HG02623 (cell line): ENCODE measurements around the gene NTM.
"Not testable (repeated sequence)": the region's sequence is repeated elsewhere in the genome, so short reads cannot be mapped to it uniquely, and the experiment has no call there.

ENCODE experiments used
- ATAC-seq: cut with Tn5 transposase; IDR thresholded peaks from one replicate; pipeline ENCODE4 v1.9.1; 2021; ENCODE audit warnings: moderate library complexity; ENCODE audit not compliant: unreplicated experiment

NTM gene

DNA sequence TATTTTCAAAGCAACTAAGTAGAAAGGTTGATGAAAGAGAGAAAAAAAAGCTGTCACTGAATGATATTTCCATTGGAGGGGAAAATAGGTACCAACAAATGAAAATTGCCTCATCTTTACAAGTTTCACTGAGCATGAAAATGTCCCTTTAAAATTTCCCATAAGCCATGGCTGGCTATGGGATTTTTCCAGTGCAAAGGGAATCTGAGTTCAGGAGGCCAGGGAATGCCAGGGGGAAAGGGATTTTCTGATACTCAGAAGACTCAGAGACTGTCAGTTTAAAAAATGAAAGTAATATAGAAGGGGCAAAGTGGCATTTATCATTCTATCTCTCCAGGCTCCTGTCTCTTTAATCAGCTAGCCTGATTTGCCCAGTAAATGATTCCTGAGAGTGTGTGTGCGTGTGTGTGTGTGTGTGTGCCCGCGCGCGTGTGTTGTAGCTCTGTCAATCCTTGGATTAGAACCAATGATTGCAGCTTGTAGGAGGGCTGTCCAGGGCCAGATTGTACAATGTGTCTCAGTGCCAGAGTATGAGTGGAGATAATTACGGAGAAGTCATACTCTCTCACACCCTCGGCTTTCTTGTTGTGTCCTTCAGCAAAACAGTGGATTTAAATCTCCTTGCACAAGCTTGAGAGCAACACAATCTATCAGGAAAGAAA lies at the start of gene NTM:
Gene NTM (plus strand): TSS at position 526 of the 662 bp plus-strand sequence.
- no peak for ATAC-seq

GRCh38 chr11:131324921-131325570 lies 45.4 kb upstream of the NTM start:
- no peak for ATAC-seq

DNA sequence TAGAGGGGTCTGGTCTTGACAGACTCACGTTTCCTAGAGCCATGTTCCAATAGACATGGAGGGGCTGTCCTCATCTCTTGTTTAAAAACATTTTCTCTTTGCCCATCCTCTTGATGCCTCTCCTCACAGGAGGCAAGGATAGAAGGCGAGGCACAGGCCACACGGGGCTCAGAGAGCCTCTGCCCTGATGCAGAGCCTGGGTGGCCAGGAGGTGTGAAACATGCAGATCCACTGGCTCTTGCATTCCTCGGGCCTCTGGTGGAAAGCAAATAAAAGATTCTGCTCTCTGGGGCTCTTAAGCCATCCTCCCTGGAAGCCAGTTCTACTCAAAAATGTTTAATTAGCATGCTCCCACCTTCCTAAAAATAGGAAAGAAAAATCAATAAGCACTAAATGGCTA lies 43.6 kb upstream of the NTM start:
- ATAC-seq = no peak

DNA sequence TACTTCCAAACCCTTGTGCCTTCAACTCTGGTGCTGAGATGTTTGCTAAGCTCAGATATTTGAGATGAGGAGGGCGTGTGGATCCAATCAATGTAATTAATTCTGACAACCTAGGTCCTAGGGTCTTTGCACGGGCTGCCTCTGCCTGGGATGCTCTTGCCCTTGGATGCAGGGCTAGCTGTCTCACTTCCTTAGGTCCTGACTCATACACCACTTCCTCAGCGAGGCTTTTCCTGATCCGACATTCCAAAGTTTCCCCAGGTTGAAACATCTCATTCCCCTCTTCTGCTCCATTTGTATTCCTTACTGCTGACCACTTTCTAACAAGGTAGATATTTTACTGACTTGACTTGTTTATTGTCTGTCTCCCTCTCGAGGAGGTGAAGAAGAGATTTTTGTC lies 43.0 kb upstream of the NTM start:
- no peak for ATAC-seq

DNA sequence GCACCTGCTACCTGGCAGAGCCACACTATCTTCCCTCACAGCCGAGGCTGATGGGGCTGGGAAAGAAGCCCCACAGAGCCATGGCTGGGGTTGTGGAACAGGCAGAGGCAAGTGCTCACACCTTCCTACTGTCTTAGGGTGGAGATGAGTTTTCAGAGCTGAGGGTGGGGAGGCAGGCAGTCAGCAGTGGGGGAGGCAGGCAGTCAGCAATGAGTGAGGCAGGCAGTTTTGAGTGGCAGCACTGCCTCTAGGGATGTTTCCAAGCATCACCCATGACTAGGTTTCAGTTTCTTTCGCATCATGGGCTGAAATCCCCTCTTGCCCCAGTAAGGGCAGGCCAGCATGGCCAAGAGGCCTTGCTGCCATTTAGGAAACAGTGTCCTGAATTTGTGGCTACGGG lies 41.6 kb upstream of the NTM start:
- no peak for ATAC-seq

DNA sequence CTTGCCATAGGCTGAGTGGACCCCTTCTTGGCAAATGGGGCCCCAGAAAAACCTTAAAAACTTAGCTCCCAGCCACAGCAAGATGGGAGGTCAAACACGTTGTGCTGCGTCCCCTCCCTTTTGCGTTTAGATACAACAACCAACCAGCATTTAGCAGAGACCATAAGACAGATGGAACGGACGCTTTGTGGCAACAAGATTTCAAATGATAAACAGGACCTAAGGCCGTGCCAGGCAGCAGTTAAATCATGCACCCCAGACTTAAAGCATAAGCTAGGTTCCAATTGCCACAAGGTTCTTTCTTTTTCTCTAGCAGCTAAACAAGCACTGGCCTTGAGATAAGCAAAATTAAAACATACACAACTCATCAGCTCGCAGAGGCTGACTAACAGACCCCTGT lies 39.4 kb upstream of the NTM start:
- no peak for ATAC-seq

GRCh38 chr11:131331546-131331945 lies 38.9 kb upstream of the NTM start:
- no peak for ATAC-seq

GRCh38 chr11:131334601-131335000 lies 35.8 kb upstream of the NTM start:
- ATAC-seq = no peak

DNA sequence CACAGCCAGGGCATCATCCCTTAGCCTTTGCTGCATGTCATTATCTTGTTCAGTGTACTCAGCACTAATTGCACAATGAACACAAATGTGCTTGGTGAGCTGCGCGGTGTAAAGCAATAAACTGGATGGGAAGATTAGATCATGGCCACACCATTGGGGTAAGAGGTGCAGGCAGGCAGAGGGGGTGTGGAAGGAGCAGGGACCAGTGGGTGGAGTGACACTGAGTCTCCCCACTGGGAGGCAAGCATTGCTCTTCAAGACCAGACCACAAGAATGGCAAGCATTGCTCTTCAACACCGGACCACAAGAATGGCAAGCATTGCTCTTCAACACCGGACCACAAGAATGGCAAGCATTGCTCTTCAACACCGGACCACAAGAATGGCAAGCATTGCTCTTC lies 28.5 kb upstream of the NTM start:
- ATAC-seq = not testable (repeated sequence)

- not testable (repeated sequence) for ATAC-seq
Observed at GRCh38 chr11:131342442-131342841, 28.0 kb upstream of the NTM start.

DNA sequence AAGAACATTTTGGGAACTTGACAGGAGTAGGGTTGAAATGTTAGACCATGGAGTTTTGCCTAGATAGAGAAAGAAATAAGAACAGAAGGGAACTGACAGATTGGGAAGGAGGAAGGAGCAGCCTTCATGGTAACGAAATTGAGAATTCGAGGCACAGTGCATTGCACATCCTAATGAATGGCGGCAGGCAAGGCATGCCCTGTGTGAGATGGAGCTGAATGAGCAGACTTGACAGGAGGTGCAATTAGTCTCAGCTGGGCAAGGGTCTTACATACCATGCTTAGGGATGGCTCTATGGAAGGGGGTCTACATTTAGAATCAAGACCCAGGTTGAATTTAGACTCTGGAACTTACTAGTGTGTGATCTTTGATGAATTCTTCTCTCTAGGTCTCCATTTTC lies 25.0 kb upstream of the NTM start:
- ATAC-seq = no peak

- no peak for ATAC-seq
Observed at GRCh38 chr11:131349368-131350086, 20.9 kb upstream of the NTM start.

DNA sequence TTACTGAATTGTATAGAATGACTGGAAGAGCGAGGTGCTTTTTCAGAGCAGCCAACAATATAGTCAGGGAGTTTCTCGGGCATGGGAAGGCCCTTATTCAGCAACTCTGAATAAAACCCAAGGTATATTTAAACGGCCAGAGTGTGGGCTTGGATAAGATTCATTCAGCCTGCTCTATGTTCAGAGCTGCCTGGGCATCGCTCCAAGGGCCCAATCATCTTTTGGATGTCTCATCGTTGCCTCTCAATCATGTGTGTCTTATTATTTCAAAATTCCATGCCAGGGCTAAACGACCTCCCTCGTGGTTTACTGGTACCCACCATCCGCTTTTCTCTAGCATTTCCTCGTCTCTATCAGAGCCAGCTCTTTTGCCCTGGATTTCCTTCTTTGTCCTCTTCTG lies 19.5 kb upstream of the NTM start:
- no peak for ATAC-seq

GRCh38 chr11:131351848-131352247 lies 18.6 kb upstream of the NTM start:
- no peak for ATAC-seq

DNA sequence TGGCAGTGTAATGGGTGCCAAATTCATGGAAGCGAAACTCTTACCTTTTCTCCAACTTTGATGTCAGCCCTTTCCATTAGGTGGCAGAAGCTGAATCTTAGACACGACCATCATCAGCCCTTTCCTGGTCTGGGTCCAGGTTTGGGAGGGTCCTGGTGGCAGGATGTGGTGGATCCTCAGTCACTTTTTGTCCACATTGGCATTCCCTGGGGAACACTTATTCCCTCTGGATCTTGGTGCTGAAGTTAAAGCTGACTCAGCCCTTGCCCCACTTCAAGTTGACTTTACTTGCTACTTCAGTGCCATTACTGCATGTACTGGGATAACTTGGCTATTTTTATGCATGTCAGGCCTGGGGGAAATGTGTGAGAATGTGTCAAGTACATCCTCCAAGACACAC lies 16.6 kb upstream of the NTM start:
- ATAC-seq = no peak

- no peak for ATAC-seq
Observed at GRCh38 chr11:131354251-131354701, 16.1 kb upstream of the NTM start.

DNA sequence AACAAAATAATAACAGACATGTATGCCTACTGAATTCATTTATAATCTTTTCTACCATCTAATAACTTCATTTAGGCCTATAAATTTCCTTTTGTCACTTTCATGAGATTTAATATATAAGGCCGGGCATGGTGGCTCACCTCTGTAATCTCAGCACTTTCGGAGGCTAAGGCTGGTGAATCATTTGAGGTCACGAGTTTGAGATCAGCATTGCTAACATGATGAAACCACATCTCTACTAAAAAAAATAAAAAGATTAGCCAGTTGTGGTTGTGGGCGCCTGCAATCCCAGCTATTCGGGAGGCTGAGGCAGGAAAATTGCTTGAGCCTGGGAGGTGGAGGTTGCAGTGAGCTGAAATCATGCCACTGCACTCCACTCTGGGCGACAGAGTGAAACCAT lies 14.2 kb upstream of the NTM start:
- ATAC-seq = no peak

GRCh38 chr11:131365329-131365930 lies 5.0 kb upstream of the NTM start:
- no peak for ATAC-seq

GRCh38 chr11:131370901-131371790 lies 731 bp downstream of the NTM start:
- no peak for ATAC-seq

GRCh38 chr11:131371791-131372104 lies 1.3 kb downstream of the NTM start:
- ATAC-seq = no peak
